HEK293 (cell line): ENCODE measurements around the gene RNH1.

Experiments used
- CTCF ChIA-PET: fragments of 350-600 bp; formaldehyde crosslinking; extraction: SDS; loops from one replicate; lab custom pipeline; 2021; ENCODE audit warnings: antibody characterized with exemption; lab: Yijun Ruan, JAX
- POLR2A ChIA-PET: fragments of 300-600 bp; formaldehyde crosslinking; extraction: SDS; loops from one replicate; lab custom pipeline; 2020; ENCODE audit warnings: antibody characterized with exemption, inconsistent platforms; lab: Yijun Ruan, JAX
- H3K27ac ChIP-seq: fragments of 200-500 bp; sonication (Bioruptor generic); 2 replicates; pipeline ENCODE4 v1.5.1; 2014; ENCODE audit warnings: low read depth, low read length, control low read depth, inconsistent platforms; ENCODE audit errors: extremely low read depth
- H3K36me3 ChIP-seq, 2 experiments: fragments of 200-500 bp in 1 of 2; sonication (Bioruptor generic) in 1 of 2; 1 replicate in 1 of 2; 2 replicates in 1 of 2; pipeline ENCODE4 v1.5.1; 2014 to 2017; ENCODE audit warnings: inconsistent platforms in 2 of 2, low read length in 2 of 2; ENCODE audit not compliant: control insufficient read depth in 2 of 2, insufficient read depth in 1 of 2
- H3K4me1 ChIP-seq: fragments of 200-500 bp; sonication (Bioruptor generic); 2 replicates; pipeline ENCODE4 v1.5.1; 2014; ENCODE audit warnings: mild to moderate bottlenecking, low read length, inconsistent platforms; ENCODE audit not compliant: control insufficient read depth, insufficient read depth
- H3K4me3 ChIP-seq: 2 replicates; pipeline ENCODE4 v1.5.1; 2011; ENCODE audit warnings: low read depth, mild to moderate bottlenecking, control low read depth, low read length, moderate library complexity
- H3K9me3 ChIP-seq: fragments of 200-500 bp; sonication (Bioruptor generic); 2 replicates; pipeline ENCODE4 v1.5.1; 2014; ENCODE audit warnings: low read depth, low read length, inconsistent platforms; ENCODE audit not compliant: control insufficient read depth, insufficient read depth
- GFI1B ChIP-seq: fragments of 450-650 bp; formaldehyde crosslinking; IDR thresholded peaks from 2 replicates; pipeline ENCODE4 v1.5.1; 2016; ENCODE audit warnings: missing biosample characterization, missing genetic modification characterization
- GLI4 ChIP-seq: fragments of 450-650 bp; formaldehyde crosslinking; IDR thresholded peaks from 2 replicates; pipeline ENCODE4 v1.5.1; 2016; ENCODE audit warnings: missing biosample characterization, missing genetic modification characterization
- KLF7 ChIP-seq: fragments of 450-650 bp; formaldehyde crosslinking; IDR thresholded peaks from 2 replicates; pipeline ENCODE4 v1.5.1; 2016; ENCODE audit warnings: missing biosample characterization, missing genetic modification characterization, borderline replicate concordance
- PRDM1 ChIP-seq: fragments of 450-650 bp; formaldehyde crosslinking; IDR thresholded peaks from 2 replicates; pipeline ENCODE4; 2016; ENCODE audit warnings: missing biosample characterization, missing genetic modification characterization
- ZNF138 ChIP-seq: fragments of 450-650 bp; formaldehyde crosslinking; IDR thresholded peaks from 2 replicates; pipeline ENCODE4 v1.5.1; 2016; ENCODE audit warnings: missing biosample characterization, missing genetic modification characterization, borderline replicate concordance
- ZNF184 ChIP-seq: fragments of 450-650 bp; IDR thresholded peaks from 2 replicates; pipeline ENCODE4 v1.5.1; 2018; ENCODE audit warnings: missing biosample characterization, mild to moderate bottlenecking, missing genetic modification characterization
- ZNF2 ChIP-seq: fragments of 450-650 bp; formaldehyde crosslinking; IDR thresholded peaks from 2 replicates; pipeline ENCODE4 v1.5.1; 2016; ENCODE audit warnings: missing biosample characterization, missing genetic modification characterization
- ZNF214 ChIP-seq: fragments of 450-650 bp; formaldehyde crosslinking; IDR thresholded peaks from 2 replicates; pipeline ENCODE4 v1.5.1; 2017; ENCODE audit warnings: missing biosample characterization, mild to moderate bottlenecking, missing genetic modification characterization, borderline replicate concordance
- ZNF24 ChIP-seq: fragments of 450-650 bp; formaldehyde crosslinking; IDR thresholded peaks from 2 replicates; pipeline ENCODE4 v1.5.1; 2016; ENCODE audit warnings: missing biosample characterization, missing genetic modification characterization
- ZNF248 ChIP-seq: fragments of 450-650 bp; formaldehyde crosslinking; IDR thresholded peaks from 2 replicates; pipeline ENCODE4 v1.5.1; 2017; ENCODE audit warnings: missing biosample characterization, missing genetic modification characterization
- ZNF366 ChIP-seq: fragments of 450-650 bp; formaldehyde crosslinking; conservative IDR thresholded peaks from 2 replicates; pipeline ENCODE4 v1.5.1; 2016; ENCODE audit warnings: missing biosample characterization, missing genetic modification characterization
- ZNF433 ChIP-seq: fragments of 450-650 bp; formaldehyde crosslinking; IDR thresholded peaks from 2 replicates; pipeline ENCODE4 v1.5.1; 2016; ENCODE audit warnings: missing biosample characterization, missing genetic modification characterization, low read depth
- ZNF48 ChIP-seq: fragments of 450-650 bp; formaldehyde crosslinking; IDR thresholded peaks from 2 replicates; pipeline ENCODE4 v1.5.1; 2016; ENCODE audit warnings: missing biosample characterization, missing genetic modification characterization
- ZNF518A ChIP-seq: fragments of 450-650 bp; formaldehyde crosslinking; conservative IDR thresholded peaks from 2 replicates; pipeline ENCODE4 v1.5.1; 2016; ENCODE audit warnings: low read depth, missing biosample characterization, missing genetic modification characterization
- ZNF544 ChIP-seq: fragments of 450-650 bp; formaldehyde crosslinking; IDR thresholded peaks from 2 replicates; pipeline ENCODE4 v1.5.0; 2017; ENCODE audit warnings: missing biosample characterization, missing genetic modification characterization
- ZNF558 ChIP-seq: fragments of 450-650 bp; formaldehyde crosslinking; IDR thresholded peaks from 2 replicates; pipeline ENCODE4 v1.5.1; 2016; ENCODE audit warnings: missing biosample characterization, missing genetic modification characterization
- ZNF560 ChIP-seq: fragments of 450-650 bp; formaldehyde crosslinking; IDR thresholded peaks from 2 replicates; pipeline ENCODE4 v1.5.1; 2017; ENCODE audit warnings: missing biosample characterization, missing genetic modification characterization, borderline replicate concordance
- ZNF561 ChIP-seq: fragments of 450-650 bp; IDR thresholded peaks from 2 replicates; pipeline ENCODE4 v1.5.1; 2018; ENCODE audit warnings: missing biosample characterization, missing genetic modification characterization, borderline replicate concordance
- ZNF585B ChIP-seq: fragments of 450-650 bp; formaldehyde crosslinking; IDR thresholded peaks from 2 replicates; pipeline ENCODE4 v1.5.1; 2016; ENCODE audit warnings: missing biosample characterization, missing genetic modification characterization
- ZNF654 ChIP-seq: fragments of 450-650 bp; formaldehyde crosslinking; IDR thresholded peaks from 2 replicates; pipeline ENCODE4 v1.5.1; 2016; ENCODE audit warnings: low read depth, missing biosample characterization, missing genetic modification characterization
- TF ChIP-seq, protein P1 (sequence below): fragments of 450-650 bp; formaldehyde crosslinking; conservative IDR thresholded peaks from 2 replicates; pipeline ENCODE4 v1.5.1; 2016; ENCODE audit warnings: low read depth, missing biosample characterization, missing genetic modification characterization
- TF ChIP-seq, protein P2 (sequence below): fragments of 450-650 bp; formaldehyde crosslinking; IDR thresholded peaks from 2 replicates; pipeline ENCODE4 v1.5.0; 2017; ENCODE audit warnings: missing biosample characterization, missing genetic modification characterization, borderline replicate concordance

RNH1 gene

DNA sequence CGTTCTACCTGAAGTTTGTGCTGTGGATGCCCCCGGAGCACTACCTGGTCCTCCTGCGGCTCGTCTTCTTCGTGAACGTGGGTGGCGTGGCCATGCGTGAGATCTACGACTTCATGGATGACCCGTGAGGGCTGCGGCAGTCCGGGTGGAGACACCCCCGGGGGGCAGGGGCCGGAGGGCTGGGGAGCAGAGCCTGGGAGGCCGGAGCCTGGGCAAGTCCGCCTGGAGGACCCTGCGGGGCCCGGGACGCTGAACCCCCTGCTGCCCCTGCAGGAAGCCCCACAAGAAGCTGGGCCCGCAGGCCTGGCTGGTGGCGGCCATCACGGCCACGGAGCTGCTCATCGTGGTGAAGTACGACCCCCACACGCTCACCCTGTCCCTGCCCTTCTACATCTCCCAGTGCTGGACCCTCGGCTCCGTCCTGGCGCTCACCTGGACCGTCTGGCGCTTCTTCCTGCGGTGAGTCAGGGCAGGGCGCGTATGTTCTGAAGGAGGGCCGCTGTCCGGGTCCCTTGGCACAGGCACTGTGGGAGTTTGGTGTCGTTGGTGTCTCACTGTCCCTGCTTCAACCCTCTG lies 17.3 kb downstream of the RNH1 start:
- no peak overlapping the region for H3K4me3 ChIP-seq
- H3K27ac ChIP-seq, result no peak overlapping the region
- peaks cover 0 to 57% of the 10 kb centered on the region in 2 experiments; a peak in 1 of 3 replicates for H3K36me3 ChIP-seq
- no peaks in the 10 kb centered on the region for H3K9me3 ChIP-seq
- H3K4me1 ChIP-seq, result no peaks in the 10 kb centered on the region
- TF ChIP-seq ZNF558 (tag by site-specific recombination) (no peak), PRDM1 (tag by site-specific recombination) (no peak)
- CTCF ChIA-PET, result no interaction called here
- POLR2A ChIA-PET, result no interaction called here

- CTCF ChIA-PET, result no interaction called here
Measured at GRCh38 chr11:488992-489391, 18.1 kb downstream of the RNH1 start.

GRCh38 chr11:488579-488978 lies 18.5 kb downstream of the RNH1 start:
- H3K4me3 ChIP-seq, result no peak overlapping the region
- ChIA-PET CTCF (no interaction called here), POLR2A (no interaction called here)
- H3K36me3 ChIP-seq, result peaks cover 0 to 47% of the 10 kb centered on the region in 2 experiments; a peak in 1 of 3 replicates
- no peak overlapping the region for H3K27ac ChIP-seq
- TF ChIP-seq ZNF214 (tag by site-specific recombination) (no peak), ZNF518A (no peak)
- H3K4me1 ChIP-seq, result no peaks in the 10 kb centered on the region
- no peaks in the 10 kb centered on the region for H3K9me3 ChIP-seq

More at GRCh38 chr11:488992-489391, 18.1 kb downstream of the RNH1 start:
- Histone ChIP-seq H3K9me3 (no peaks in the 10 kb centered on the region), H3K4me3 (no peak overlapping the region), H3K4me1 (no peaks in the 10 kb centered on the region), H3K27ac (no peak overlapping the region), H3K36me3 (peaks cover 0 to 50% of the 10 kb centered on the region in 2 experiments; a peak in 1 of 3 replicates)
- no peak for TF ChIP-seq GLI4
- no peak for TF ChIP-seq ZNF585B (tag by site-specific recombination)
- no peak for TF ChIP-seq ZNF248 (tag by site-specific recombination)
- TF ChIP-seq KLF7 (tag by site-specific recombination), result no peak
- TF ChIP-seq, protein P1, sequence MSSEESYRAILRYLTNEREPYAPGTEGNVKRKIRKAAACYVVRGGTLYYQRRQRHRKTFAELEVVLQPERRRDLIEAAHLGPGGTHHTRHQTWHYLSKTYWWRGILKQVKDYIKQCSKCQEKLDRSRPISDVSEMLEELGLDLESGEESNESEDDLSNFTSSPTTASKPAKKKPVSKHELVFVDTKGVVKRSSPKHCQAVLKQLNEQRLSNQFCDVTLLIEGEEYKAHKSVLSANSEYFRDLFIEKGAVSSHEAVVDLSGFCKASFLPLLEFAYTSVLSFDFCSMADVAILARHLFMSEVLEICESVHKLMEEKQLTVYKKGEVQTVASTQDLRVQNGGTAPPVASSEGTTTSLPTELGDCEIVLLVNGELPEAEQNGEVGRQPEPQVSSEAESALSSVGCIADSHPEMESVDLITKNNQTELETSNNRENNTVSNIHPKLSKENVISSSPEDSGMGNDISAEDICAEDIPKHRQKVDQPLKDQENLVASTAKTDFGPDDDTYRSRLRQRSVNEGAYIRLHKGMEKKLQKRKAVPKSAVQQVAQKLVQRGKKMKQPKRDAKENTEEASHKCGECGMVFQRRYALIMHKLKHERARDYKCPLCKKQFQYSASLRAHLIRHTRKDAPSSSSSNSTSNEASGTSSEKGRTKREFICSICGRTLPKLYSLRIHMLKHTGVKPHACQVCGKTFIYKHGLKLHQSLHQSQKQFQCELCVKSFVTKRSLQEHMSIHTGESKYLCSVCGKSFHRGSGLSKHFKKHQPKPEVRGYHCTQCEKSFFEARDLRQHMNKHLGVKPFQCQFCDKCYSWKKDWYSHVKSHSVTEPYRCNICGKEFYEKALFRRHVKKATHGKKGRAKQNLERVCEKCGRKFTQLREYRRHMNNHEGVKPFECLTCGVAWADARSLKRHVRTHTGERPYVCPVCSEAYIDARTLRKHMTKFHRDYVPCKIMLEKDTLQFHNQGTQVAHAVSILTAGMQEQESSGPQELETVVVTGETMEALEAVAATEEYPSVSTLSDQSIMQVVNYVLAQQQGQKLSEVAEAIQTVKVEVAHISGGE, result no peak
- TF ChIP-seq ZNF48 (tag by site-specific recombination), result no peak
- TF ChIP-seq ZNF560, result no peak
- no peak for TF ChIP-seq ZNF561 (tag by site-specific recombination)
- no peak for TF ChIP-seq ZNF24 (tag by site-specific recombination)
- TF ChIP-seq ZNF2 (tag by site-specific recombination), result no peak
- no peak for TF ChIP-seq ZNF366 (tag by site-specific recombination)
- TF ChIP-seq ZNF138, result no peak
- TF ChIP-seq ZNF433 (tag by site-specific recombination), result no peak
- TF ChIP-seq, protein P2, sequence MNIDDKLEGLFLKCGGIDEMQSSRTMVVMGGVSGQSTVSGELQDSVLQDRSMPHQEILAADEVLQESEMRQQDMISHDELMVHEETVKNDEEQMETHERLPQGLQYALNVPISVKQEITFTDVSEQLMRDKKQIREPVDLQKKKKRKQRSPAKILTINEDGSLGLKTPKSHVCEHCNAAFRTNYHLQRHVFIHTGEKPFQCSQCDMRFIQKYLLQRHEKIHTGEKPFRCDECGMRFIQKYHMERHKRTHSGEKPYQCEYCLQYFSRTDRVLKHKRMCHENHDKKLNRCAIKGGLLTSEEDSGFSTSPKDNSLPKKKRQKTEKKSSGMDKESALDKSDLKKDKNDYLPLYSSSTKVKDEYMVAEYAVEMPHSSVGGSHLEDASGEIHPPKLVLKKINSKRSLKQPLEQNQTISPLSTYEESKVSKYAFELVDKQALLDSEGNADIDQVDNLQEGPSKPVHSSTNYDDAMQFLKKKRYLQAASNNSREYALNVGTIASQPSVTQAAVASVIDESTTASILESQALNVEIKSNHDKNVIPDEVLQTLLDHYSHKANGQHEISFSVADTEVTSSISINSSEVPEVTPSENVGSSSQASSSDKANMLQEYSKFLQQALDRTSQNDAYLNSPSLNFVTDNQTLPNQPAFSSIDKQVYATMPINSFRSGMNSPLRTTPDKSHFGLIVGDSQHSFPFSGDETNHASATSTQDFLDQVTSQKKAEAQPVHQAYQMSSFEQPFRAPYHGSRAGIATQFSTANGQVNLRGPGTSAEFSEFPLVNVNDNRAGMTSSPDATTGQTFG (tag by site-specific recombination), result no peak
- TF ChIP-seq ZNF544 (tag by site-specific recombination), result no peak
- no peak for TF ChIP-seq GFI1B (tag by site-specific recombination)
- TF ChIP-seq ZNF184 (tag by site-specific recombination), result no peak
- TF ChIP-seq ZNF654, result no peak
- POLR2A ChIA-PET, result no interaction called here
